ENCODE results near the gene CT47C1. TPM values are rescaled to one million over a fixed set of nuclear protein-coding genes. Genes with fewer than 3 reads are reported as not detected.

The CT47C1 gene
- total RNA-seq, 4 donors from 2014 or later: not detected

GRCh38 chrX:119042996-119043395 lies 29.8 kb upstream of the CT47C1 start:
- no peaks in the 10 kb centered on the region for H3K9me3 ChIP-seq
- no peak for DNase-seq
- H3K4me3 ChIP-seq: no peak overlapping the region
- TF ChIP-seq CTCF (IDR thresholded peaks at IDR 0.05) (no peak), POLR2A (IDR thresholded peaks at IDR 0.05) (no peak)
- H3K36me3 ChIP-seq: no peaks in the 10 kb centered on the region
- H3K4me1 ChIP-seq: no peaks in the 10 kb centered on the region
- intact Hi-C loops (cut with DNase I; ENCODE audit: low total_unique reads): no loop called here
- no peaks in the 10 kb centered on the region for H3K27me3 ChIP-seq
- no peak overlapping the region for H3K27ac ChIP-seq

GRCh38 chrX:119045884-119046283 lies 26.9 kb upstream of the CT47C1 start:
- no peak overlapping the region for H3K27ac ChIP-seq
- no peaks in the 10 kb centered on the region for H3K27me3 ChIP-seq
- intact Hi-C loops (cut with DNase I; ENCODE audit: low total_unique reads): no loop called here
- no peaks in the 10 kb centered on the region for H3K36me3 ChIP-seq
- TF ChIP-seq POLR2A (IDR thresholded peaks at IDR 0.05): no peak
- no peak for TF ChIP-seq CTCF (IDR thresholded peaks at IDR 0.05)
- no peak for DNase-seq
- no peaks in the 10 kb centered on the region for H3K4me1 ChIP-seq
- no peak overlapping the region for H3K4me3 ChIP-seq
- no peaks in the 10 kb centered on the region for H3K9me3 ChIP-seq

GRCh38 chrX:119055687-119056086 lies 17.1 kb upstream of the CT47C1 start:
- Histone ChIP-seq H3K9me3 (no peaks in the 10 kb centered on the region), H3K27ac (no peak overlapping the region), H3K4me1 (no peaks in the 10 kb centered on the region), H3K36me3 (no peaks in the 10 kb centered on the region), H3K4me3 (no peak overlapping the region), H3K27me3 (no peaks in the 10 kb centered on the region)
- DNase-seq: no peak
- intact Hi-C loops (cut with DNase I; ENCODE audit: low total_unique reads): no loop called here
- TF ChIP-seq POLR2A (IDR thresholded peaks at IDR 0.05) (no peak), CTCF (IDR thresholded peaks at IDR 0.05) (no peak)

- no peak overlapping the region for H3K27ac ChIP-seq
- no peak for DNase-seq
- TF ChIP-seq POLR2A (IDR thresholded peaks at IDR 0.05): no peak
- no peak for TF ChIP-seq CTCF (IDR thresholded peaks at IDR 0.05)
- no peak overlapping the region for H3K4me3 ChIP-seq
- intact Hi-C loops (cut with DNase I; ENCODE audit: low total_unique reads): no loop called here
- no peaks in the 10 kb centered on the region for H3K36me3 ChIP-seq
- no peaks in the 10 kb centered on the region for H3K27me3 ChIP-seq
- no peaks in the 10 kb centered on the region for H3K9me3 ChIP-seq
- no peaks in the 10 kb centered on the region for H3K4me1 ChIP-seq
Observed at GRCh38 chrX:119062750-119063374, 9.9 kb upstream of the CT47C1 start.

GRCh38 chrX:119063428-119063827 lies 9.4 kb upstream of the CT47C1 start:
- intact Hi-C loops (cut with DNase I; ENCODE audit: low total_unique reads): no loop called here
- Histone ChIP-seq H3K9me3 (no peaks in the 10 kb centered on the region), H3K27me3 (no peaks in the 10 kb centered on the region), H3K27ac (no peak overlapping the region), H3K36me3 (no peaks in the 10 kb centered on the region), H3K4me1 (no peaks in the 10 kb centered on the region), H3K4me3 (no peak overlapping the region)
- TF ChIP-seq CTCF (IDR thresholded peaks at IDR 0.05): no peak
- TF ChIP-seq POLR2A (IDR thresholded peaks at IDR 0.05): no peak
- DNase-seq: no peak

Measured in uterus (tissue), 4 donors.